ENCODE data around the gene HLCS.

DNA sequence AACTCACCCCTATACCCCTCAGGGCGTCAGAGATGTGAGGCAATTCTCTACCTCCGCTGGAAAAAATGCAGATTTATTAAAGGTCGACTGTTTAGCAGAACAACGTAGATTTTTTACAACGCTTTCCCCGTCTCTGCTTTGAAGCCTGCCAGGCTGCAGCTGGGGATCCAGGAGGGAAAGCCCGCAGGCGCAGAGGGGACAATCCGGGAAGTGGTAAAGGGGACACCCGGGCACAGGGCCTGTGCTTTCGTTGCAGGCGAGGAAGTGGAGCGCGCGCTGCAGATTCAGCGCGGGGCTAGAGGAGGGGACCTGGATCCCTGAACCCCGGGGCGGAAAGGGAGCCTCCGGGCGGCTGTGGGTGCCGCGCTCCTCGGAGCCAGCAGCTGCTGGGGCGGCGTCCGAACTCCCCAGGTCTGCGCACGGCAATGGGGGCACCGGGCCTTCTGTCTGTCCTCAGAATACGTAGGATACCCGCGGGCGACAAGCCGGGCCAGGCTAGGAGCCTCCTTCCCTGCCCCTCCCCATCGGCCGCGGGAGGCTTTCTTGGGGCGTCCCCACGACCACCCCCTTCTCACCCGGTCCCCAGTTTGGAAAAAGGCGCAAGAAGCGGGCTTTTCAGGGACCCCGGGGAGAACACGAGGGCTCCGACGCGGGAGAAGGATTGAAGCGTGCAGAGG lies 262.1 kb downstream of the HLCS start:
- TF ChIP-seq, protein P1, sequence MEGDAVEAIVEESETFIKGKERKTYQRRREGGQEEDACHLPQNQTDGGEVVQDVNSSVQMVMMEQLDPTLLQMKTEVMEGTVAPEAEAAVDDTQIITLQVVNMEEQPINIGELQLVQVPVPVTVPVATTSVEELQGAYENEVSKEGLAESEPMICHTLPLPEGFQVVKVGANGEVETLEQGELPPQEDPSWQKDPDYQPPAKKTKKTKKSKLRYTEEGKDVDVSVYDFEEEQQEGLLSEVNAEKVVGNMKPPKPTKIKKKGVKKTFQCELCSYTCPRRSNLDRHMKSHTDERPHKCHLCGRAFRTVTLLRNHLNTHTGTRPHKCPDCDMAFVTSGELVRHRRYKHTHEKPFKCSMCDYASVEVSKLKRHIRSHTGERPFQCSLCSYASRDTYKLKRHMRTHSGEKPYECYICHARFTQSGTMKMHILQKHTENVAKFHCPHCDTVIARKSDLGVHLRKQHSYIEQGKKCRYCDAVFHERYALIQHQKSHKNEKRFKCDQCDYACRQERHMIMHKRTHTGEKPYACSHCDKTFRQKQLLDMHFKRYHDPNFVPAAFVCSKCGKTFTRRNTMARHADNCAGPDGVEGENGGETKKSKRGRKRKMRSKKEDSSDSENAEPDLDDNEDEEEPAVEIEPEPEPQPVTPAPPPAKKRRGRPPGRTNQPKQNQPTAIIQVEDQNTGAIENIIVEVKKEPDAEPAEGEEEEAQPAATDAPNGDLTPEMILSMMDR (IDR thresholded peaks at IDR 0.05), result no peak
- TF ChIP-seq EZH2 (IDR thresholded peaks at IDR 0.05), result peak; percentile 96
